ENCODE measurements around the gene NABP2.
"Not testable (repeated sequence)": the region's sequence is repeated elsewhere in the genome, so short reads cannot be mapped to it uniquely, and the experiment has no call there.

The NABP2 gene

GRCh38 chr12:56243731-56244181, 19.6 kb downstream of the NABP2 start:
- DNase-seq (ENCODE audit: low read depth in 3 of 3) = no peak

GRCh38 chr12:56244494-56244893, 20.4 kb downstream of the NABP2 start:
- no peak for DNase-seq (ENCODE audit: low read depth in 3 of 3)

- no peak for DNase-seq (ENCODE audit: low read depth in 3 of 3)
Measured at GRCh38 chr12:56247923-56248322, 23.8 kb downstream of the NABP2 start.

- no peak for DNase-seq (ENCODE audit: low read depth in 3 of 3)
Measured at GRCh38 chr12:56248711-56249110, 24.6 kb downstream of the NABP2 start.

- no peak for DNase-seq (ENCODE audit: low read depth in 3 of 3)
Measured at GRCh38 chr12:56252649-56253048, 28.5 kb downstream of the NABP2 start.

- no peak for DNase-seq (ENCODE audit: low read depth in 3 of 3)
Measured at GRCh38 chr12:56253091-56253490, 28.9 kb downstream of the NABP2 start.

GRCh38 chr12:56255671-56256070, 31.5 kb downstream of the NABP2 start:
- DNase-seq (ENCODE audit: low read depth in 3 of 3) = no peak

- DNase-seq (ENCODE audit: low read depth in 3 of 3) = no peak
Measured at GRCh38 chr12:56256326-56256960, 32.3 kb downstream of the NABP2 start.

GRCh38 chr12:56257071-56257470, 32.9 kb downstream of the NABP2 start:
- DNase-seq (ENCODE audit: low read depth in 3 of 3) = no peak

GRCh38 chr12:56257491-56258067, 33.4 kb downstream of the NABP2 start:
- DNase-seq (ENCODE audit: low read depth in 3 of 3) = peak in 1 of 3 experiments; percentile 14

- peak; percentile 47 to 79 (median 64) for DNase-seq (ENCODE audit: low read depth in 3 of 3)
Measured at GRCh38 chr12:56258068-56258819, 34.1 kb downstream of the NABP2 start, which contains the start of gene ANKRD52. ANKRD52 (minus strand) TSS chr12:56258384; CDS start chr12:56258269, 115 bp downstream.

GRCh38 chr12:56258820-56259183, 34.7 kb downstream of the NABP2 start:
- DNase-seq (ENCODE audit: low read depth in 3 of 3) = no peak

GRCh38 chr12:56260380-56260779, 36.2 kb downstream of the NABP2 start:
- DNase-seq (ENCODE audit: low read depth in 3 of 3) = no peak

- DNase-seq (ENCODE audit: low read depth in 3 of 3) = no peak
Measured at GRCh38 chr12:56260921-56261320, 36.8 kb downstream of the NABP2 start.

- no peak for DNase-seq (ENCODE audit: low read depth in 3 of 3)
Measured at GRCh38 chr12:56261503-56262232, 37.5 kb downstream of the NABP2 start.

GRCh38 chr12:56262955-56263354, 38.8 kb downstream of the NABP2 start:
- not testable (repeated sequence) for DNase-seq (ENCODE audit: low read depth in 3 of 3)

- not testable (repeated sequence) for DNase-seq (ENCODE audit: low read depth in 3 of 3)
Measured at GRCh38 chr12:56266068-56266692, 42.0 kb downstream of the NABP2 start.

GRCh38 chr12:56266693-56267442, 42.7 kb downstream of the NABP2 start, which contains the start of gene COQ10A:
COQ10A (plus strand) TSS chr12:56266942; CDS start chr12:56267119, 177 bp downstream.
- DNase-seq (ENCODE audit: low read depth in 3 of 3) = peak; percentile 71 to 85 (median 78)

GRCh38 chr12:56267443-56268071, 43.4 kb downstream of the NABP2 start:
- DNase-seq (ENCODE audit: low read depth in 3 of 3) = peak in 1 of 3 experiments; percentile 4

GRCh38 chr12:56271031-56271430, 46.9 kb downstream of the NABP2 start:
- DNase-seq (ENCODE audit: low read depth in 3 of 3) = no peak

Data from stimulated activated CD4-positive, alpha-beta T cell treated with anti-CD3 and anti-CD28 coated beads, TNF-alpha, amount 100 ng/mL, for 24 hours (primary cell).